CD4-positive, alpha-beta memory T cell (primary cell): ENCODE results near the gene SFMBT2. TPM values are rescaled to one million over a fixed set of nuclear protein-coding genes. Genes with fewer than 3 reads are reported as not detected.
A peak's percentile ranks its signal among the peaks of the same experiment; 100 is the strongest.

Experiments used
- CTCF ChIA-PET: fragments of 350-600 bp; sonication (Branson Sonifier 250); formaldehyde crosslinking; loops from one replicate; lab custom pipeline; 2021; ENCODE audit warnings: inconsistent platforms; ENCODE audit not compliant: partially characterized antibody; lab: Charles Lee
- POLR2A ChIA-PET: fragments of 350-600 bp; sonication (Branson Sonifier 250); formaldehyde crosslinking; loops from one replicate; lab custom pipeline; 2021; ENCODE audit not compliant: partially characterized antibody; lab: Charles Lee
- DNase-seq, 5 donors: peaks; one replicate each; pipeline versions ENCODE4 v3.0.0 to v3.0.0-alpha.2; 2020 to 2022; ENCODE audit warnings: mixed read lengths in 1 of 5
- H3K27ac ChIP-seq: one replicate; pipeline ENCODE4 v1.7.0; 2013; ENCODE audit warnings: low read depth, low read length
- H3K27me3 ChIP-seq: 2 replicates; pipeline ENCODE4 v1.7.0; 2013; ENCODE audit warnings: mild to moderate bottlenecking, low read length, moderate library complexity; ENCODE audit not compliant: insufficient read depth
- H3K36me3 ChIP-seq: 2 replicates; pipeline ENCODE4 v1.7.0; 2013; ENCODE audit warnings: mild to moderate bottlenecking, low read length, moderate library complexity; ENCODE audit not compliant: insufficient read depth
- H3K4me1 ChIP-seq: 2 replicates; pipeline ENCODE4 v1.7.0; 2013; ENCODE audit warnings: mild to moderate bottlenecking, low read length, moderate library complexity; ENCODE audit not compliant: insufficient read depth
- H3K4me3 ChIP-seq, 2 donors: one replicate each; pipeline ENCODE4 v1.7.0; 2013; ENCODE audit warnings: low read length in 2 of 2, mild to moderate bottlenecking in 1 of 2
- H3K9me3 ChIP-seq, 2 donors: one replicate each; pipeline ENCODE4 v1.7.0; 2013; ENCODE audit warnings: low read length in 2 of 2, control low read depth in 1 of 2; ENCODE audit not compliant: control insufficient read depth in 1 of 2
- H3K27ac Mint-ChIP-seq, 7 donors: one replicate each; pipeline ENCODE4 v1.8.0; 2020 to 2021; ENCODE audit warnings: mixed read lengths in 7 of 7, mild to moderate bottlenecking in 6 of 7, inconsistent platforms in 3 of 7, moderate library complexity in 3 of 7
- H3K27me3 Mint-ChIP-seq, 2 donors: one replicate each; pipeline ENCODE4 v1.8.0; 2020 to 2021; ENCODE audit warnings: mixed read lengths in 2 of 2
- H3K36me3 Mint-ChIP-seq, 2 donors: one replicate each; pipeline ENCODE4 v1.8.0; 2020 to 2021; ENCODE audit warnings: mixed read lengths in 2 of 2, inconsistent platforms in 1 of 2, mild to moderate bottlenecking in 1 of 2
- H3K4me1 Mint-ChIP-seq, 4 donors: one replicate each; pipeline ENCODE4 v1.8.0; 2020 to 2021; ENCODE audit warnings: mixed read lengths in 4 of 4, mild to moderate bottlenecking in 1 of 4
- H3K4me3 Mint-ChIP-seq, 8 donors: one replicate each; pipeline ENCODE4 v1.8.0; 2020 to 2021; ENCODE audit warnings: mixed read lengths in 8 of 8, mild to moderate bottlenecking in 7 of 8, moderate library complexity in 6 of 8, inconsistent platforms in 3 of 8
- H3K9me3 Mint-ChIP-seq, 8 donors: one replicate each; pipeline ENCODE4 v1.8.0; 2020 to 2021; ENCODE audit warnings: mixed read lengths in 8 of 8, mild to moderate bottlenecking in 5 of 8, inconsistent platforms in 3 of 8, moderate library complexity in 1 of 8
- intact Hi-C: fragments of 100-400 bp; cut with micrococcal nuclease; formaldehyde crosslinking; loops from one replicate; pipeline ENCODE4 v1.15.1; 2023
- polyA plus RNA-seq, 2 donors: library from polyadenylated mRNA; unstranded; fragments of 300-500 nt; fragmentation: Illumina TruSeq; gene quantifications; one replicate each; pipeline ENCODE4 v1.2.3, GENCODE V29; 2021
- total RNA-seq, 2 experiments: library from RNA; stranded (reverse); gene quantifications; one replicate each; pipeline ENCODE4 v1.2.3, GENCODE V29; 2021

SFMBT2 gene
- total and polyA plus RNA-seq, 4 experiments from 2014 or later: 1.7 to 22.3 (median 11.7) TPM

DNA sequence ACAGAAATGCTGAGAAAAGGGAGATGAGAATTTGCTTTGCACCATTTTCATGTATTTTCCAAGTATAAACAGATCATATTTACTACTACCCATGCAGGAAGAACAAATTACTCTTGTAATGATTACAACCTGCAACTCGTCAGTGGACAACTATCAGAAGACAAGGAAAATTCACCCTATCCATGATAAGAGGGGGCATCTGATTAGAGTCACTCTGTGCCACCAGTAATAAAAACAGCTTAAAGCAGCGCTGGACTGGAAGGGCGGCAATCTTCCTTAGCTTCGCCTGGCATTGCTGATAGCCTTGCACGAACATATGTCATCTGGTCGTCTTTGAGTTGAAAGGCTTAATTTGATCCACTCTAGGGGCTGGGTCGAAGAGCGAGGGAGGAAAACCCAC lies 162.7 kb downstream of the SFMBT2 start:
- intact Hi-C loops: no loop called here

GRCh38 chr10:7245505-7245904 lies 165.3 kb downstream of the SFMBT2 start:
- intact Hi-C loops: no loop called here
- no peaks in the 10 kb centered on the region for H3K27me3 ChIP-seq
- ChIA-PET POLR2A (no interaction called here), CTCF (interaction anchor here (1.4 kb wide), 1 partner anchor 325 kb away, joined by 3 read pairs; no protein-coding TSS in a partner anchor)
- no peak overlapping the region for H3K4me3 Mint-ChIP-seq
- H3K4me3 ChIP-seq: no peak overlapping the region
- no peaks in the 10 kb centered on the region for H3K9me3 ChIP-seq
- H3K4me1 ChIP-seq: peaks cover 14% of the 10 kb centered on the region
- peaks cover 12 to 21% (median 17%) of the 10 kb centered on the region in 4 donors for H3K4me1 Mint-ChIP-seq
- peaks cover 16% of the 10 kb centered on the region for H3K36me3 ChIP-seq
- H3K27ac Mint-ChIP-seq: no peak overlapping the region
- no peak overlapping the region for H3K27ac ChIP-seq
- no peaks in the 10 kb centered on the region for H3K27me3 Mint-ChIP-seq
- no peaks in the 10 kb centered on the region for H3K9me3 Mint-ChIP-seq
- H3K36me3 Mint-ChIP-seq: peaks cover 49 to 63% of the 10 kb centered on the region in 2 donors
- no peak for DNase-seq

More for the DNA sequence above, 162.7 kb downstream of the SFMBT2 start:
- Mint-ChIP-seq H3K36me3 (peaks cover 28 to 46% of the 10 kb centered on the region in 2 donors), H3K4me3 (no peak overlapping the region), H3K27me3 (no peaks in the 10 kb centered on the region), H3K4me1 (peaks cover 14 to 25% (median 18%) of the 10 kb centered on the region in 4 donors), H3K9me3 (no peaks in the 10 kb centered on the region), H3K27ac (no peak overlapping the region)
- Histone ChIP-seq H3K9me3 (no peaks in the 10 kb centered on the region), H3K27me3 (no peaks in the 10 kb centered on the region), H3K36me3 (peaks cover 16% of the 10 kb centered on the region), H3K27ac (no peak overlapping the region), H3K4me1 (peaks cover 16% of the 10 kb centered on the region), H3K4me3 (no peak overlapping the region)
- CTCF ChIA-PET: interaction anchor here (1.2 kb wide), 1 partner anchor 19 kb away, joined by 3 read pairs; no protein-coding TSS in a partner anchor
- DNase-seq: no peak
- POLR2A ChIA-PET: no interaction called here

GRCh38 chr10:7243873-7244272 lies 167.0 kb downstream of the SFMBT2 start:
- ChIA-PET CTCF (interaction anchor here (0.9 to 1.0 kb wide), 2 partner anchors 8 to 173 kb away, joined by 3 read pairs; no protein-coding TSS in a partner anchor), POLR2A (interaction anchor here (2.0 kb wide), 1 partner anchor 15 kb away, joined by 8 read pairs; no protein-coding TSS in a partner anchor)
- Mint-ChIP-seq H3K9me3 (no peaks in the 10 kb centered on the region), H3K4me1 (peaks cover 23 to 36% (median 31%) of the 10 kb centered on the region in 4 donors), H3K27me3 (no peaks in the 10 kb centered on the region), H3K4me3 (peak overlapping the region in 7 of 8 donors; percentile 13 to 61 (median 38)), H3K36me3 (peaks cover 59 to 61% of the 10 kb centered on the region in 2 donors), H3K27ac (peak overlapping the region in 6 of 7 donors; percentile 5 to 83 (median 64))
- intact Hi-C loops: no loop called here
- H3K4me3 ChIP-seq: no peak overlapping the region
- no peak for DNase-seq
- H3K9me3 ChIP-seq: no peaks in the 10 kb centered on the region
- H3K36me3 ChIP-seq: peaks cover 12% of the 10 kb centered on the region
- H3K27me3 ChIP-seq: no peaks in the 10 kb centered on the region
- peaks cover 25% of the 10 kb centered on the region for H3K4me1 ChIP-seq
- H3K27ac ChIP-seq: no peak overlapping the region

DNA sequence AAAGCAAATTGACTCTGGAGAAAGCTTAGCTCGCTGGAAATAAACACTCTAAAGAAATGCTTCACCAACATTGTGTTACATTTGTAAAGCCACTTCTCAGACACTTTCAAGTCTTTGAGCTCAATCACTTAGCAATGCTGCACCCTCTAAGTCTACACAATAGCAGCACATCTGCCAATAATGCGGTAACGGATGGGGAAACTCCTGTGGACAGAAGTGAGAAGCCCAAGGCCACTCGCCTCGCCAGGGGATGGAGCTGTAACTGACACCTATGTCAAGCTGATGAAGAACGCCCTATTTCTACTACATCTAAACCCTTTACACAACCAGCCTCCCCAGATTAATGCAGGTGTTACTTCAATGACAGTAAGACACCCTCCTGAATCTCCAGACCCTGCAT lies 167.7 kb downstream of the SFMBT2 start:
- Mint-ChIP-seq H3K9me3 (no peaks in the 10 kb centered on the region), H3K36me3 (peaks cover 56 to 57% of the 10 kb centered on the region in 2 donors), H3K27me3 (no peaks in the 10 kb centered on the region), H3K4me1 (peaks cover 25 to 38% (median 33%) of the 10 kb centered on the region in 4 donors), H3K4me3 (no peak overlapping the region), H3K27ac (no peak overlapping the region)
- no peaks in the 10 kb centered on the region for H3K27me3 ChIP-seq
- no peak for DNase-seq
- POLR2A ChIA-PET: interaction anchor here (2.0 kb wide), 1 partner anchor 16 kb away, joined by 8 read pairs; no protein-coding TSS in a partner anchor
- H3K36me3 ChIP-seq: peaks cover 5% of the 10 kb centered on the region
- H3K27ac ChIP-seq: no peak overlapping the region
- intact Hi-C loops: no loop called here
- no peaks in the 10 kb centered on the region for H3K9me3 ChIP-seq
- H3K4me3 ChIP-seq: no peak overlapping the region
- CTCF ChIA-PET: interaction anchor here (1.0 kb wide), 1 partner anchor 174 kb away, joined by 3 read pairs; no protein-coding TSS in a partner anchor
- peaks cover 27% of the 10 kb centered on the region for H3K4me1 ChIP-seq

GRCh38 chr10:7239312-7239985 lies 171.4 kb downstream of the SFMBT2 start:
- no peaks in the 10 kb centered on the region for H3K9me3 ChIP-seq
- no peaks in the 10 kb centered on the region for H3K27me3 Mint-ChIP-seq
- DNase-seq: no peak
- POLR2A ChIA-PET: no interaction called here
- CTCF ChIA-PET: no interaction called here
- H3K4me3 Mint-ChIP-seq: peak overlapping the region in 1 of 8 donors; percentile 15
- peaks cover 4% of the 10 kb centered on the region for H3K36me3 ChIP-seq
- peaks cover 0 to 11% (median 5%) of the 10 kb centered on the region in 8 donors for H3K9me3 Mint-ChIP-seq
- peaks cover 26 to 48% (median 32%) of the 10 kb centered on the region in 4 donors for H3K4me1 Mint-ChIP-seq
- no peak overlapping the region for H3K4me3 ChIP-seq
- H3K4me1 ChIP-seq: peaks cover 23% of the 10 kb centered on the region
- H3K27me3 ChIP-seq: no peaks in the 10 kb centered on the region
- intact Hi-C loops: no loop called here
- H3K27ac Mint-ChIP-seq: peak overlapping the region in 3 of 7 donors; percentile 26 to 48 (median 38)
- peaks cover 56 to 83% of the 10 kb centered on the region in 2 donors for H3K36me3 Mint-ChIP-seq
- no peak overlapping the region for H3K27ac ChIP-seq

GRCh38 chr10:7235376-7235775 lies 175.5 kb downstream of the SFMBT2 start:
- POLR2A ChIA-PET: no interaction called here

DNA sequence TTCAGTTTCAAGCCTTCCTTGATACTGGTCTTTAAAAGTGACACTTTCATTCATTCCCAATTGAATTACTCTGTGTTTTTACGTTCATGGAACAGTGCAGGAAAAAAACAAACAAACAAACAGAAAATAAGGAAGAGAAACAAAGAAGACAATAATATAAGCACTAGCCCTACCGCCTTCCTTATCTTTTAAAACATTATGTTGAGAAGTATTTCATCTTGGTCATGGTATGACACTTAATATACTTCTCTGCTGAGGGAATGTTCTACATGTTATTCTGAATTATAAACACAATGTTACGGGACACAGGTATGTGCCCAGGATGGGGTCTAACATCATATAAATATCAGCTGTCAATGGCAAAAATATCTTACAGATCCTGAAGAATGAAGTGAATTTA lies 176.7 kb downstream of the SFMBT2 start:
- Mint-ChIP-seq H3K27me3 (no peaks in the 10 kb centered on the region), H3K27ac (no peak overlapping the region)
- CTCF ChIA-PET: interaction anchor here (0.8 kb wide), 1 partner anchor 66 kb away, joined by 3 read pairs; no protein-coding TSS in a partner anchor

More at GRCh38 chr10:7235376-7235775, 175.5 kb downstream of the SFMBT2 start:
- Mint-ChIP-seq H3K27ac (peak overlapping the region in 2 of 7 donors; percentile 5 to 18), H3K9me3 (peaks cover 0 to 11% (median 5%) of the 10 kb centered on the region in 8 donors), H3K27me3 (no peaks in the 10 kb centered on the region), H3K4me1 (peaks cover 20 to 32% (median 25%) of the 10 kb centered on the region in 4 donors), H3K36me3 (peaks cover 45 to 63% of the 10 kb centered on the region in 2 donors), H3K4me3 (no peak overlapping the region)
- Histone ChIP-seq H3K36me3 (no peaks in the 10 kb centered on the region), H3K4me3 (no peak overlapping the region), H3K27ac (no peak overlapping the region), H3K27me3 (no peaks in the 10 kb centered on the region), H3K9me3 (no peaks in the 10 kb centered on the region), H3K4me1 (peaks cover 18% of the 10 kb centered on the region)
- no peak for DNase-seq
- intact Hi-C loops: no loop called here
- CTCF ChIA-PET: interaction anchor here (0.7 to 1.1 kb wide), 2 partner anchors 8 to 317 kb away, joined by 3 read pairs; no protein-coding TSS in a partner anchor

More for the DNA sequence above, 176.7 kb downstream of the SFMBT2 start:
- Histone ChIP-seq H3K27me3 (no peaks in the 10 kb centered on the region), H3K4me1 (peaks cover 9% of the 10 kb centered on the region), H3K27ac (no peak overlapping the region), H3K4me3 (no peak overlapping the region), H3K9me3 (no peaks in the 10 kb centered on the region), H3K36me3 (no peaks in the 10 kb centered on the region)
- H3K36me3 Mint-ChIP-seq: peaks cover 44 to 56% of the 10 kb centered on the region in 2 donors
- H3K4me1 Mint-ChIP-seq: peaks cover 10 to 21% (median 16%) of the 10 kb centered on the region in 4 donors
- peaks cover 0 to 11% (median 5%) of the 10 kb centered on the region in 8 donors for H3K9me3 Mint-ChIP-seq
- H3K4me3 Mint-ChIP-seq: no peak overlapping the region
- DNase-seq: no peak
- intact Hi-C loops: no loop called here
- POLR2A ChIA-PET: no interaction called here
